H9 (cell line): ENCODE results near the gene CDH4. TPM values are rescaled to one million over a fixed set of nuclear protein-coding genes. Genes with fewer than 3 reads are reported as not detected.

Experiments
- DNase-seq: peaks from one replicate; pipeline ENCODE4 v3.0.0-alpha.2; 2017
- H2AFZ ChIP-seq: one replicate; pipeline ENCODE4 v1.6.1; 2013; ENCODE audit warnings: mild to moderate bottlenecking, low read length, control low read depth, moderate library complexity
- H2AK5ac ChIP-seq: 2 replicates; pipeline ENCODE4 v1.6.1; 2013; ENCODE audit warnings: low read length, control low read depth, mixed read lengths; ENCODE audit not compliant: insufficient read length
- H2BK120ac ChIP-seq: one replicate; pipeline ENCODE4 v1.6.1; 2013; ENCODE audit warnings: low read depth, mild to moderate bottlenecking, low read length, control low read depth, inconsistent platforms; ENCODE audit not compliant: poor library complexity, severe bottlenecking
- H2BK12ac ChIP-seq: 2 replicates; pipeline ENCODE4 v1.6.1; 2013; ENCODE audit warnings: low read length, control low read depth, mixed read lengths, low read depth; ENCODE audit not compliant: insufficient read length
- H2BK15ac ChIP-seq: 2 replicates; pipeline ENCODE4 v1.6.1; 2013; ENCODE audit warnings: low read depth, low read length, control low read depth
- H2BK20ac ChIP-seq: one replicate; pipeline ENCODE4 v1.6.1; 2013; ENCODE audit warnings: low read depth, mild to moderate bottlenecking, low read length, control low read depth, inconsistent platforms; ENCODE audit not compliant: poor library complexity, severe bottlenecking
- H2BK5ac ChIP-seq: 2 replicates; pipeline ENCODE4 v1.6.1; 2013; ENCODE audit warnings: low read length, control low read depth, mixed read lengths; ENCODE audit not compliant: insufficient read length
- H3K14ac ChIP-seq: 2 replicates; pipeline ENCODE4 v1.6.1; 2013; ENCODE audit warnings: low read length, control low read depth; ENCODE audit not compliant: insufficient read depth
- H3K18ac ChIP-seq: 2 replicates; pipeline ENCODE4 v1.6.1; 2013; ENCODE audit warnings: low read depth, mild to moderate bottlenecking, mixed read lengths, low read length, control low read depth; ENCODE audit not compliant: insufficient read length
- H3K23ac ChIP-seq: 2 replicates; pipeline ENCODE4 v1.6.1; 2013; ENCODE audit warnings: low read length, control low read depth, mixed read lengths, low read depth; ENCODE audit not compliant: insufficient read length
- H3K23me2 ChIP-seq: 2 replicates; pipeline ENCODE4 v1.6.1; 2013; ENCODE audit warnings: low read depth, mild to moderate bottlenecking, mixed read lengths, low read length, control low read depth; ENCODE audit not compliant: insufficient read length, poor library complexity, severe bottlenecking
- H3K27ac ChIP-seq: 2 replicates; pipeline ENCODE4 v1.5.1; 2013; ENCODE audit warnings: low read length, control low read depth, mixed read lengths, low read depth; ENCODE audit not compliant: insufficient read length
- H3K27me3 ChIP-seq: 2 replicates; pipeline ENCODE4 v1.6.1; 2013; ENCODE audit warnings: low read length, control low read depth, inconsistent platforms; ENCODE audit not compliant: insufficient read depth
- H3K4ac ChIP-seq: 2 replicates; pipeline ENCODE4 v1.6.1; 2013; ENCODE audit warnings: low read depth, mild to moderate bottlenecking, control low read depth, inconsistent platforms, low read length, moderate library complexity
- H3K4me1 ChIP-seq: 2 replicates; pipeline ENCODE4 v1.6.1; 2013; ENCODE audit warnings: low read length, control low read depth, inconsistent platforms; ENCODE audit not compliant: insufficient read depth
- H3K4me2 ChIP-seq: 2 replicates; pipeline ENCODE4 v1.6.1; 2013; ENCODE audit warnings: low read length, control low read depth, mixed read lengths; ENCODE audit not compliant: insufficient read length, insufficient read depth
- H3K56ac ChIP-seq: 2 replicates; pipeline ENCODE4 v1.6.1; 2013; ENCODE audit warnings: low read depth, mild to moderate bottlenecking, mixed read lengths, low read length, control low read depth; ENCODE audit not compliant: insufficient read length
- H3K79me1 ChIP-seq: 2 replicates; pipeline ENCODE4 v1.6.1; 2013; ENCODE audit warnings: low read depth, mild to moderate bottlenecking, moderate library complexity, low read length, control low read depth, inconsistent platforms; ENCODE audit not compliant: insufficient read depth, poor library complexity, severe bottlenecking
- H3K79me2 ChIP-seq: 2 replicates; pipeline ENCODE4 v1.6.1; 2013; ENCODE audit warnings: low read length, control low read depth, inconsistent platforms; ENCODE audit not compliant: insufficient read depth
- H3K9ac ChIP-seq: 2 replicates; pipeline ENCODE4 v1.6.1; 2013; ENCODE audit warnings: low read length, control low read depth, mixed read lengths; ENCODE audit not compliant: insufficient read length; ENCODE audit errors: extremely low read depth
- H3K9me3 ChIP-seq: one replicate; pipeline ENCODE4 v1.6.1; 2013; ENCODE audit warnings: low read depth, low read length, inconsistent platforms; ENCODE audit not compliant: control insufficient read depth
- H3T11ph ChIP-seq: one replicate; pipeline ENCODE4 v1.6.1; 2013; ENCODE audit warnings: mild to moderate bottlenecking, low read length, control low read depth, inconsistent platforms
- H4K20me1 ChIP-seq: one replicate; pipeline ENCODE4 v1.6.1; 2013; ENCODE audit not compliant: control insufficient read depth, insufficient read length, insufficient read depth
- H4K5ac ChIP-seq: 2 replicates; pipeline ENCODE4 v1.6.1; 2013; ENCODE audit warnings: low read depth, mild to moderate bottlenecking, mixed read lengths, low read length, control low read depth; ENCODE audit not compliant: insufficient read length
- H4K8ac ChIP-seq: replicated peaks from 2 replicates; pipeline ENCODE4 v1.6.1; 2013; ENCODE audit warnings: low read length, control low read depth, mixed read lengths, low read depth; ENCODE audit not compliant: insufficient read length
- H4K91ac ChIP-seq: 2 replicates; pipeline ENCODE4 v1.6.1; 2013; ENCODE audit warnings: low read depth, mild to moderate bottlenecking, moderate library complexity, mixed read lengths, low read length, control low read depth; ENCODE audit not compliant: insufficient read length
- H3K27ac Mint-ChIP-seq, 3 experiments: 2 replicates in 2 of 3; 3 replicates in 1 of 3; pipeline ENCODE4 v1.8.0; 2020 to 2021; ENCODE audit warnings: mixed read lengths in 3 of 3, mild to moderate bottlenecking in 1 of 3, moderate library complexity in 1 of 3
- H3K27me3 Mint-ChIP-seq: 2 replicates; pipeline ENCODE4 v1.8.0; 2021; ENCODE audit warnings: low read depth, mild to moderate bottlenecking, moderate library complexity, mixed read lengths
- H3K36me3 Mint-ChIP-seq, 3 experiments: 2 replicates in 2 of 3; 3 replicates in 1 of 3; pipeline ENCODE4 v1.8.0; 2020 to 2021; ENCODE audit warnings: low read depth in 3 of 3, mixed read lengths in 3 of 3; ENCODE audit not compliant: insufficient read depth in 1 of 3
- H3K4me1 Mint-ChIP-seq, 2 experiments: 2 replicates each; pipeline ENCODE4 v1.8.0; 2020; ENCODE audit warnings: mixed read lengths in 2 of 2
- H3K4me3 Mint-ChIP-seq, 2 experiments: 2 replicates in 1 of 2; 3 replicates in 1 of 2; pipeline ENCODE4 v1.8.0; 2020 to 2021; ENCODE audit warnings: mild to moderate bottlenecking in 2 of 2, mixed read lengths in 2 of 2, moderate library complexity in 1 of 2
- H3K9me3 Mint-ChIP-seq, 2 experiments: 2 replicates in 1 of 2; 3 replicates in 1 of 2; pipeline ENCODE4 v1.8.0; 2020; ENCODE audit warnings: mild to moderate bottlenecking in 2 of 2, mixed read lengths in 2 of 2, moderate library complexity in 1 of 2
- CTCF ChIP-seq: fragments of 200-600 bp; sonication (generic); conservative IDR thresholded peaks from 3 replicates; pipeline ENCODE4 v1.8.0; 2021; ENCODE audit warnings: antibody characterized with exemption, mild to moderate bottlenecking
- WGBS: extraction: QIAGEN DNeasy Blood & Tissue Kit; methylation state at CpG from one replicate; pipeline ENCODE4 v1.1.7; 2013; ENCODE audit warnings: missing lambda C conversion rate, low lambda C conversion rate, mixed read lengths; ENCODE audit not compliant: insufficient read length; ENCODE audit errors: extremely low coverage; 5-methylcytosine and 5-hydroxymethylcytosine counted together
- total RNA-seq: library from RNA; stranded (reverse); gene quantifications from 2 replicates; pipeline ENCODE4 v1.2.1, GENCODE V29; 2021

The CDH4 gene
- total RNA-seq, 1 experiment from 2014 or later: 3.0 TPM

- no peak for TF ChIP-seq CTCF
- Histone ChIP-seq H3K14ac (no peak overlapping the region), H4K91ac (no peak overlapping the region), H3K9me3 (peaks cover 6% of the 10 kb centered on the region), H3K23ac (no peak overlapping the region), H2BK120ac (no peak overlapping the region), H3K79me1 (no peaks in the 10 kb centered on the region), H2AK5ac (no peak overlapping the region), H2BK20ac (no peak overlapping the region), H4K5ac (no peak overlapping the region), H3K27me3 (no peaks in the 10 kb centered on the region), H4K8ac (no peak overlapping the region), H2BK12ac (no peak overlapping the region), H3K4me2 (no peak overlapping the region), H2AFZ (no peak overlapping the region), H3K18ac (no peak overlapping the region), H3K4ac (no peak overlapping the region), H2BK15ac (no peak overlapping the region), H3K9ac (no peak overlapping the region), H3T11ph (no peak overlapping the region), H3K4me1 (no peaks in the 10 kb centered on the region), H3K79me2 (no peaks in the 10 kb centered on the region), H3K23me2 (no peaks in the 10 kb centered on the region), H2BK5ac (no peak overlapping the region), H3K56ac (no peak overlapping the region), H3K27ac (no peak overlapping the region), H4K20me1 (no peaks in the 10 kb centered on the region)
- WGBS: no CpG with 5 or more reads among the region's 21 CpGs
- Mint-ChIP-seq H3K4me3 (no peak overlapping the region), H3K27ac (no peak overlapping the region), H3K9me3 (peaks cover 24 to 35% of the 10 kb centered on the region in 2 experiments), H3K4me1 (no peaks in the 10 kb centered on the region), H3K36me3 (peaks cover 10 to 19% (median 18%) of the 10 kb centered on the region in 3 experiments), H3K27me3 (peaks cover 36% of the 10 kb centered on the region)
- DNase-seq: no peak
These were observed 346.5 kb downstream of the CDH4 start for GRCh38 chr20:61598586-61598985.
